ENCODE results near the gene UBE2J1. TPM values are rescaled to one million over a fixed set of nuclear protein-coding genes. Genes with fewer than 3 reads are reported as not detected.
"Not testable (repeated sequence)": the region's sequence is repeated elsewhere in the genome, so short reads cannot be mapped to it uniquely, and the experiment has no call there.

UBE2J1 gene
- total RNA-seq, 1 experiment from 2014 or later: 29.0 TPM

DNA sequence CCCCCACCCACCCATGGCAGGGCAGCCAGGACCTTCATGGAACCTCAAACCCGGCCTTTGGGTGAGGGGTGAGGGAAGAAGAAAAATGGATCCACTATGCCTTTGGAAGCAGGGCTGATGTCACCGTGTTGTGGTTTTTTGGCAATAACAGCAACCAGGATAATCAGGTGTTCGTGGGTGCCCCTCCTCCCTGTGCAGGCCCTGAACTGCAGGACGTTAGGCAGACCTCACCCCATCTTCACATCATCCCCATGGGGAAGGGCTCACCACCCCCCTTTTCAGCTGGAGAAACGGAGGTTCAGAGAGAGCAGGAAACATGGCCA lies 41.0 kb downstream of the UBE2J1 start:
- H2AFZ ChIP-seq: no peak overlapping the region
- intact Hi-C loops (cut with micrococcal nuclease; ENCODE audit: unreplicated experiment): no loop called here
- no peak overlapping the region for H3K27ac ChIP-seq

DNA sequence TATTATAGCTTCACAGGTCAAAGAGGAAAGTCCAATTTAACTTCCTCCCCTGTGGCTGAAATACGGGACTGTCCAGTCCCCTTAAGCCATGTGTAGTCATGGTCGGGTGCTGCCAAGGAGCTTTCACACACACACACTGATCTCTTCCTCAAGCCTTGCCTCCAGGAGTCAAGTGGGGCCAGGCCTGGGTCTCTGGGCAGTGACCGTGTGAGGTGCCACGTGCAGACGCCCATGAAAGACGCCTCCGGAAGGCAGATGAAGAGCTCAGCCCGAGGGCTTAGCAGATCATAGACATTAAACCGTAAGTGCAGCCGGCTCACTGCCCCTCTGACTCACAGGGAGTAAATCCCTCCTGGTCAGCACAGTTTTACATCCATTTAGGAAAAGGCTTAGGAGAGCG lies 41.6 kb downstream of the UBE2J1 start:
- H3K27me3 ChIP-seq (ENCODE audit: insufficient read depth, low read depth): no peaks in the 10 kb centered on the region
- no peaks in the 10 kb centered on the region for H3F3A ChIP-seq (ENCODE audit: insufficient read depth, low read depth)
- no peak overlapping the region for H3K4me2 ChIP-seq
- no peaks in the 10 kb centered on the region for H3K79me2 ChIP-seq (ENCODE audit: low read depth)
- no peaks in the 10 kb centered on the region for H3K9me2 ChIP-seq (ENCODE audit: insufficient read depth)
- H3K36me3 ChIP-seq (ENCODE audit: low read depth): no peaks in the 10 kb centered on the region
- no peaks in the 10 kb centered on the region for H4K20me1 ChIP-seq (ENCODE audit: insufficient read depth)
- no peak overlapping the region for H3K4me3 ChIP-seq
- no peak for TF ChIP-seq EZH2 (IDR thresholded peaks at IDR 0.05; ENCODE audit: low read depth)
- TF ChIP-seq, protein P1, sequence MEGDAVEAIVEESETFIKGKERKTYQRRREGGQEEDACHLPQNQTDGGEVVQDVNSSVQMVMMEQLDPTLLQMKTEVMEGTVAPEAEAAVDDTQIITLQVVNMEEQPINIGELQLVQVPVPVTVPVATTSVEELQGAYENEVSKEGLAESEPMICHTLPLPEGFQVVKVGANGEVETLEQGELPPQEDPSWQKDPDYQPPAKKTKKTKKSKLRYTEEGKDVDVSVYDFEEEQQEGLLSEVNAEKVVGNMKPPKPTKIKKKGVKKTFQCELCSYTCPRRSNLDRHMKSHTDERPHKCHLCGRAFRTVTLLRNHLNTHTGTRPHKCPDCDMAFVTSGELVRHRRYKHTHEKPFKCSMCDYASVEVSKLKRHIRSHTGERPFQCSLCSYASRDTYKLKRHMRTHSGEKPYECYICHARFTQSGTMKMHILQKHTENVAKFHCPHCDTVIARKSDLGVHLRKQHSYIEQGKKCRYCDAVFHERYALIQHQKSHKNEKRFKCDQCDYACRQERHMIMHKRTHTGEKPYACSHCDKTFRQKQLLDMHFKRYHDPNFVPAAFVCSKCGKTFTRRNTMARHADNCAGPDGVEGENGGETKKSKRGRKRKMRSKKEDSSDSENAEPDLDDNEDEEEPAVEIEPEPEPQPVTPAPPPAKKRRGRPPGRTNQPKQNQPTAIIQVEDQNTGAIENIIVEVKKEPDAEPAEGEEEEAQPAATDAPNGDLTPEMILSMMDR (conservative IDR thresholded peaks at IDR 0.05): no peak
- ChIA-PET POLR2A (ENCODE audit: unreplicated experiment) (no interaction called here), CTCF (no interaction called here)
- no peaks in the 10 kb centered on the region for H3K9me3 ChIP-seq (ENCODE audit: insufficient read depth, low read depth)
- H3K27ac ChIP-seq: no peak overlapping the region
- intact Hi-C loops (cut with micrococcal nuclease; ENCODE audit: unreplicated experiment): no loop called here
- H3K4me1 ChIP-seq (replicated peaks; ENCODE audit: insufficient read depth): no peaks in the 10 kb centered on the region
- BruUV-seq (replicated peaks): no TSS peak
- no peak for DNase-seq
- H2AFZ ChIP-seq: no peak overlapping the region

More for the DNA sequence above, 41.0 kb downstream of the UBE2J1 start:
- Histone ChIP-seq H3K4me2 (no peak overlapping the region), H3K4me3 (no peak overlapping the region), H3K9me3 (ENCODE audit: insufficient read depth, low read depth) (no peaks in the 10 kb centered on the region), H3K9me2 (ENCODE audit: insufficient read depth) (no peaks in the 10 kb centered on the region), H3K4me1 (replicated peaks; ENCODE audit: insufficient read depth) (no peaks in the 10 kb centered on the region), H3K27me3 (ENCODE audit: insufficient read depth, low read depth) (no peaks in the 10 kb centered on the region), H4K20me1 (ENCODE audit: insufficient read depth) (no peaks in the 10 kb centered on the region), H3F3A (ENCODE audit: insufficient read depth, low read depth) (no peaks in the 10 kb centered on the region), H3K36me3 (ENCODE audit: low read depth) (no peaks in the 10 kb centered on the region), H3K79me2 (ENCODE audit: low read depth) (no peaks in the 10 kb centered on the region)
- DNase-seq: no peak
- CTCF ChIA-PET: no interaction called here
- no peak for TF ChIP-seq EZH2 (IDR thresholded peaks at IDR 0.05; ENCODE audit: low read depth)
- TF ChIP-seq, protein P1 (conservative IDR thresholded peaks at IDR 0.05): no peak
- no TSS peak for BruUV-seq (replicated peaks)
- POLR2A ChIA-PET (ENCODE audit: unreplicated experiment): no interaction called here

- Histone ChIP-seq H4K20me1 (ENCODE audit: insufficient read depth) (no peaks in the 10 kb centered on the region), H3K79me2 (ENCODE audit: low read depth) (no peaks in the 10 kb centered on the region), H2AFZ (no peak overlapping the region), H3K9me2 (ENCODE audit: insufficient read depth) (no peaks in the 10 kb centered on the region), H3K4me2 (no peak overlapping the region), H3K4me3 (no peak overlapping the region), H3K4me1 (replicated peaks; ENCODE audit: insufficient read depth) (no peaks in the 10 kb centered on the region), H3K36me3 (ENCODE audit: low read depth) (no peaks in the 10 kb centered on the region), H3K9me3 (ENCODE audit: insufficient read depth, low read depth) (no peaks in the 10 kb centered on the region), H3F3A (ENCODE audit: insufficient read depth, low read depth) (no peaks in the 10 kb centered on the region), H3K27me3 (ENCODE audit: insufficient read depth, low read depth) (no peaks in the 10 kb centered on the region), H3K27ac (no peak overlapping the region)
- BruUV-seq (replicated peaks): no TSS peak
- POLR2A ChIA-PET (ENCODE audit: unreplicated experiment): no interaction called here
- intact Hi-C loops (cut with micrococcal nuclease; ENCODE audit: unreplicated experiment): no loop called here
- CTCF ChIA-PET: no interaction called here
- no peak for DNase-seq
- TF ChIP-seq EZH2 (IDR thresholded peaks at IDR 0.05; ENCODE audit: low read depth): no peak
- TF ChIP-seq, protein P1 (conservative IDR thresholded peaks at IDR 0.05): no peak
Measured at GRCh38 chr6:89308525-89309395, 43.8 kb downstream of the UBE2J1 start.

DNA sequence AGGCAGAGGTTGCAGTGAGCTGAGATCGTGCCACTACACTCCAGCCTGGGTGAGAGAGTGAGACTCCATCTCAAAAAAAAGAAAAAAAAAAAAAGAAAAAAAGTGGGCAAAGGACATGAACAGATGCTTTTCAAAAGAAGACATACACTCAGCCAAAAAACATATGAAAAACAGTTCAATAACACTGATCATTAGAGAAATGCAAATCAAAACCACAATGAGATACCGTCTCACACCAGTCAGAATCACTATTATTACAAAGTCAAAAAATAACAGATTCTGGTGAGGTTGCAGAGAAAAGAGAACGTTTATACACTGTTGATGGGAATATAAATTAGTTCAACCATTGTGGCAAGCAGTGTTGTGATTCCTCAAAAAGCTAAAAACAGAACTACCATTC lies 48.0 kb downstream of the UBE2J1 start:
- H3K27ac ChIP-seq; H3K4me1 ChIP-seq (replicated peaks; ENCODE audit: insufficient read depth); POLR2A ChIA-PET (ENCODE audit: unreplicated experiment); H3K9me3 ChIP-seq (ENCODE audit: insufficient read depth, low read depth); intact Hi-C loops (cut with micrococcal nuclease; ENCODE audit: unreplicated experiment); H3K36me3 ChIP-seq (ENCODE audit: low read depth); H3F3A ChIP-seq (ENCODE audit: insufficient read depth, low read depth); H3K79me2 ChIP-seq (ENCODE audit: low read depth); H3K4me3 ChIP-seq; H3K27me3 ChIP-seq (ENCODE audit: insufficient read depth, low read depth); H2AFZ ChIP-seq; H4K20me1 ChIP-seq (ENCODE audit: insufficient read depth); CTCF ChIA-PET; H3K4me2 ChIP-seq; BruUV-seq (replicated peaks); DNase-seq; H3K9me2 ChIP-seq (ENCODE audit: insufficient read depth): not testable (repeated sequence)

Data from PC-9 (cell line).